ENCODE data around the gene TLX3. TPM values are rescaled to one million over a fixed set of nuclear protein-coding genes. Genes with fewer than 3 reads are reported as not detected.

Gene TLX3
- total RNA-seq, 1 experiment from 2014 or later, result not detected

- Mint-ChIP-seq H3K4me3 (no peak overlapping the region), H3K36me3 (no peaks in the 10 kb centered on the region), H3K27me3 (ENCODE audit: low read depth) (no peaks in the 10 kb centered on the region), H3K9me3 (peaks cover 6% of the 10 kb centered on the region), H3K4me1 (no peaks in the 10 kb centered on the region), H3K27ac (no peak overlapping the region)
- TF ChIP-seq ZBTB21 (CRISPR knock-in tag; IDR thresholded peaks at IDR 0.05; ENCODE audit: borderline replicate concordance) (no peak), HMGA2 (CRISPR knock-in tag; IDR thresholded peaks at IDR 0.05) (no peak), JUN (CRISPR knock-in tag; IDR thresholded peaks at IDR 0.05) (no peak), NFYB (CRISPR knock-in tag; conservative IDR thresholded peaks at IDR 0.05; ENCODE audit: low read depth) (no peak), NFATC4 (CRISPR knock-in tag; IDR thresholded peaks at IDR 0.05) (no peak), ZNF281 (CRISPR knock-in tag; IDR thresholded peaks at IDR 0.05) (no peak), PRRX2 (CRISPR knock-in tag; IDR thresholded peaks at IDR 0.05) (no peak), TCF7 (CRISPR knock-in tag; IDR thresholded peaks at IDR 0.05; ENCODE audit: low read depth) (no peak), RORB (CRISPR knock-in tag; IDR thresholded peaks at IDR 0.05) (no peak), ZNF671 (CRISPR knock-in tag; IDR thresholded peaks at IDR 0.05) (no peak), GTF2I (CRISPR knock-in tag; conservative IDR thresholded peaks at IDR 0.05) (no peak), MLX (CRISPR knock-in tag; IDR thresholded peaks at IDR 0.05) (no peak)
- ATAC-seq, result no peak
- CTCF ChIA-PET, result interaction anchor here (0.6 to 1.7 kb wide), 5 partner anchors 9 to 158 kb away, joined by 3 to 8 read pairs (median 4); no protein-coding TSS in a partner anchor
- POLR2A ChIA-PET, result interaction anchor here (0.6 to 0.7 kb wide), 2 partner anchors 33 to 428 kb away, joined by 4 to 5 read pairs; no protein-coding TSS in a partner anchor
- DNase-seq (ENCODE audit: low spot score), result no peak
These were observed 42.6 kb downstream of the TLX3 start for GRCh38 chr5:171351536-171352073.

GRCh38 chr5:171355302-171355724, 46.3 kb downstream of the TLX3 start:
- H3K27ac Mint-ChIP-seq, result no peak overlapping the region
- H3K9me3 Mint-ChIP-seq, result peaks cover 3% of the 10 kb centered on the region; the same call in 1 of the 2 replicates
- H3K27me3 Mint-ChIP-seq (ENCODE audit: low read depth), result no peaks in the 10 kb centered on the region
- CTCF ChIA-PET, result interaction anchor here (0.5 to 0.6 kb wide), 2 partner anchors 68 to 203 kb away, joined by 3 to 7 read pairs; no protein-coding TSS in a partner anchor
- no peaks in the 10 kb centered on the region for H3K36me3 Mint-ChIP-seq
- no peaks in the 10 kb centered on the region for H3K4me1 Mint-ChIP-seq
- ATAC-seq (no peak), DNase-seq (ENCODE audit: low spot score) (no peak)
- POLR2A ChIA-PET, result no interaction called here
- TF ChIP-seq ZNF512 (CRISPR knock-in tag; IDR thresholded peaks at IDR 0.05; ENCODE audit: borderline replicate concordance), result no peak
- no peak overlapping the region for H3K4me3 Mint-ChIP-seq

- ATAC-seq, result no peak
- peaks cover 3% of the 10 kb centered on the region; the same call in 1 of the 2 replicates for H3K9me3 Mint-ChIP-seq
- ChIA-PET POLR2A (no interaction called here), CTCF (interaction anchor here (1.1 kb wide), 1 partner anchor 48 kb away, joined by 3 read pairs; no protein-coding TSS in a partner anchor)
- no peaks in the 10 kb centered on the region for H3K27me3 Mint-ChIP-seq (ENCODE audit: low read depth)
- H3K4me1 Mint-ChIP-seq, result peaks cover 10% of the 10 kb centered on the region
- no peak for DNase-seq (ENCODE audit: low spot score)
- H3K27ac Mint-ChIP-seq, result no peak overlapping the region
- H3K36me3 Mint-ChIP-seq, result no peaks in the 10 kb centered on the region
- no peak overlapping the region for H3K4me3 Mint-ChIP-seq
- TF ChIP-seq ZSCAN18 (CRISPR knock-in tag; IDR thresholded peaks at IDR 0.05), result no peak
- no peak for TF ChIP-seq E2F4 (CRISPR knock-in tag; IDR thresholded peaks at IDR 0.05; ENCODE audit: borderline replicate concordance, low read depth)
- TF ChIP-seq ZNF263 (CRISPR knock-in tag; IDR thresholded peaks at IDR 0.05; ENCODE audit: low read depth), result no peak
- no peak for TF ChIP-seq GABPB1 (CRISPR knock-in tag; IDR thresholded peaks at IDR 0.05)
- TF ChIP-seq NFE2L1 (CRISPR knock-in tag; IDR thresholded peaks at IDR 0.05), result no peak
- TF ChIP-seq MLX (CRISPR knock-in tag; IDR thresholded peaks at IDR 0.05), result no peak
- no peak for TF ChIP-seq HMGXB4 (CRISPR knock-in tag; IDR thresholded peaks at IDR 0.05)
- no peak for TF ChIP-seq ZNF232 (CRISPR knock-in tag; IDR thresholded peaks at IDR 0.05)
- no peak for TF ChIP-seq ERG (CRISPR knock-in tag; IDR thresholded peaks at IDR 0.05)
These were observed 48.8 kb downstream of the TLX3 start for GRCh38 chr5:171357843-171358242.

Measured in WTC11 (cell line).